Mesenchymal stem cell (in vitro differentiated cells and primary cell): Measurements from ENCODE around the gene FLT4.

ENCODE experiments used
- DNase-seq: peaks from one replicate; pipeline ENCODE4 v3.0.0-alpha.2; 2013
- H2AFZ ChIP-seq: one replicate; pipeline ENCODE4 v1.6.1; 2013; ENCODE audit warnings: low read depth, mild to moderate bottlenecking, control low read depth, inconsistent platforms, low read length, moderate library complexity
- H2AK5ac ChIP-seq: 2 replicates; pipeline ENCODE4 v1.6.1; 2013; ENCODE audit warnings: low read length, moderate library complexity, mild to moderate bottlenecking, inconsistent platforms; ENCODE audit not compliant: severe bottlenecking
- H2BK120ac ChIP-seq: one replicate; pipeline ENCODE4 v1.6.1; 2013; ENCODE audit warnings: low read depth, mild to moderate bottlenecking, inconsistent platforms, low read length, moderate library complexity
- H2BK12ac ChIP-seq, 2 experiments: one replicate each; pipeline ENCODE4 v1.6.1; 2013; ENCODE audit warnings: inconsistent platforms in 2 of 2, low read length in 2 of 2, mild to moderate bottlenecking in 2 of 2, moderate library complexity in 2 of 2, control low read depth in 1 of 2
- H2BK15ac ChIP-seq: one replicate; pipeline ENCODE4 v1.6.1; 2013; ENCODE audit warnings: mild to moderate bottlenecking, low read depth, inconsistent platforms; ENCODE audit not compliant: poor library complexity, severe bottlenecking
- H2BK5ac ChIP-seq: 2 replicates; pipeline ENCODE4 v1.6.1; 2013; ENCODE audit warnings: low read depth, mild to moderate bottlenecking, low read length, control low read depth, inconsistent platforms; ENCODE audit not compliant: poor library complexity, severe bottlenecking
- H3K14ac ChIP-seq, 2 experiments: one replicate each; pipeline ENCODE4 v1.6.1; 2013; ENCODE audit warnings: inconsistent platforms in 2 of 2, low read length in 2 of 2, control low read depth in 1 of 2, mild to moderate bottlenecking in 1 of 2, moderate library complexity in 1 of 2
- H3K18ac ChIP-seq, 2 experiments: one replicate each; pipeline ENCODE4 v1.6.1; 2013; ENCODE audit warnings: inconsistent platforms in 2 of 2, low read length in 2 of 2, control low read depth in 1 of 2, low read depth in 1 of 2, mild to moderate bottlenecking in 1 of 2
- H3K23ac ChIP-seq, 2 experiments: one replicate each; pipeline ENCODE4 v1.6.1; 2013; ENCODE audit warnings: inconsistent platforms in 2 of 2, low read length in 2 of 2, mild to moderate bottlenecking in 2 of 2, moderate library complexity in 2 of 2, control low read depth in 1 of 2
- H3K27ac ChIP-seq: 2 replicates; pipeline ENCODE4 v1.5.1; 2013; ENCODE audit warnings: mild to moderate bottlenecking, moderate library complexity, low read length, control low read depth, inconsistent platforms; ENCODE audit not compliant: poor library complexity, severe bottlenecking
- H3K27me3 ChIP-seq, 2 experiments: 2 replicates each; pipeline versions ENCODE4 v1.6.1 to v1.7.0; 2013; ENCODE audit warnings: low read length in 2 of 2, mild to moderate bottlenecking in 2 of 2, moderate library complexity in 2 of 2, control low read depth in 1 of 2, inconsistent platforms in 1 of 2; ENCODE audit not compliant: control insufficient read depth in 1 of 2, insufficient read depth in 1 of 2
- H3K36me3 ChIP-seq, 2 experiments: 2 replicates each; pipeline versions ENCODE4 v1.6.1 to v1.7.0; 2013; ENCODE audit warnings: low read length in 2 of 2, control low read depth in 1 of 2, inconsistent platforms in 1 of 2, low read depth in 1 of 2, mild to moderate bottlenecking in 1 of 2; ENCODE audit not compliant: insufficient read depth in 2 of 2, control insufficient read depth in 1 of 2
- H3K4ac ChIP-seq, 2 experiments: one replicate each; pipeline ENCODE4 v1.6.1; 2013; ENCODE audit warnings: inconsistent platforms in 2 of 2, low read length in 2 of 2, mild to moderate bottlenecking in 2 of 2, moderate library complexity in 2 of 2, control low read depth in 1 of 2, low read depth in 1 of 2
- H3K4me1 ChIP-seq: 2 replicates; pipeline ENCODE4 v1.6.1; 2013; ENCODE audit warnings: low read depth, low read length, control low read depth; ENCODE audit not compliant: control insufficient read depth, insufficient read depth
- H3K4me2 ChIP-seq: 2 replicates; pipeline ENCODE4 v1.6.1; 2013; ENCODE audit warnings: low read length, mild to moderate bottlenecking, inconsistent platforms; ENCODE audit not compliant: poor library complexity, severe bottlenecking
- H3K4me3 ChIP-seq, 2 experiments: 2 replicates each; pipeline versions ENCODE4 v1.5.1 to v1.7.0; 2013; ENCODE audit warnings: low read length in 2 of 2, mild to moderate bottlenecking in 2 of 2, control low read depth in 1 of 2, low read depth in 1 of 2; ENCODE audit not compliant: insufficient read depth in 1 of 2
- H3K79me1 ChIP-seq: replicated peaks from 2 replicates; pipeline ENCODE4 v1.6.1; 2013; ENCODE audit warnings: mild to moderate bottlenecking, control low read depth, low read length, inconsistent platforms; ENCODE audit not compliant: poor library complexity, severe bottlenecking
- H3K9ac ChIP-seq: 2 replicates; pipeline ENCODE4 v1.7.0; 2013; ENCODE audit warnings: mild to moderate bottlenecking, low read length, moderate library complexity
- H3K9me3 ChIP-seq: 2 replicates; pipeline ENCODE4 v1.7.0; 2013; ENCODE audit warnings: mild to moderate bottlenecking, low read length; ENCODE audit not compliant: control insufficient read depth
- H4K8ac ChIP-seq: one replicate; pipeline ENCODE4 v1.6.1; 2013; ENCODE audit warnings: inconsistent platforms, mild to moderate bottlenecking, low read length, moderate library complexity
- H4K91ac ChIP-seq: one replicate; pipeline ENCODE4 v1.6.1; 2013; ENCODE audit warnings: mild to moderate bottlenecking, low read length, inconsistent platforms
- WGBS: methylation state at CpG from one replicate; pipeline ENCODE4 v1.1.7; 2013; ENCODE audit warnings: mixed read lengths; 5-methylcytosine and 5-hydroxymethylcytosine counted together

Gene FLT4

GRCh38 chr5:180646963-180647305, 2.5 kb downstream of the FLT4 start:
- Histone ChIP-seq H3K4me1 (peaks cover 12% of the 10 kb centered on the region), H3K23ac (no peak overlapping the region), H4K91ac (no peak overlapping the region), H3K4me2 (no peak overlapping the region), H3K36me3 (no peaks in the 10 kb centered on the region), H2BK12ac (no peak overlapping the region), H3K27me3 (peaks cover 83 to 85% of the 10 kb centered on the region in 2 experiments), H3K27ac (no peak overlapping the region), H3K79me1 (no peaks in the 10 kb centered on the region), H2BK120ac (no peak overlapping the region), H3K4ac (no peak overlapping the region), H4K8ac (no peak overlapping the region), H2AK5ac (no peak overlapping the region), H3K9ac (no peak overlapping the region), H3K9me3 (no peaks in the 10 kb centered on the region), H2BK5ac (no peak overlapping the region), H3K18ac (no peak overlapping the region), H3K4me3 (no peak overlapping the region), H2AFZ (no peak overlapping the region), H3K14ac (no peak overlapping the region), H2BK15ac (no peak overlapping the region)
- WGBS: 25% methylated on average over 1 of the region's 1 CpG
- DNase-seq: no peak

GRCh38 chr5:180646289-180646962, 3.0 kb downstream of the FLT4 start:
- H3K36me3 ChIP-seq: no peaks in the 10 kb centered on the region
- H3K27me3 ChIP-seq: peaks cover 80% of the 10 kb centered on the region in 2 experiments
- no peak overlapping the region for H4K91ac ChIP-seq
- peaks cover 12% of the 10 kb centered on the region for H3K4me1 ChIP-seq
- DNase-seq: no peak
- H3K23ac ChIP-seq: no peak overlapping the region
- no peak overlapping the region for H2BK120ac ChIP-seq
- 80% methylated on average over 10 of the region's 10 CpGs for WGBS
- no peak overlapping the region for H3K4ac ChIP-seq
- no peak overlapping the region for H3K4me2 ChIP-seq
- H3K14ac ChIP-seq: no peak overlapping the region
- H2BK12ac ChIP-seq: no peak overlapping the region
- H3K9me3 ChIP-seq: no peaks in the 10 kb centered on the region
- no peak overlapping the region for H2AFZ ChIP-seq
- H4K8ac ChIP-seq: no peak overlapping the region
- H3K9ac ChIP-seq: no peak overlapping the region
- no peak overlapping the region for H2AK5ac ChIP-seq
- no peak overlapping the region for H3K18ac ChIP-seq
- no peak overlapping the region for H2BK15ac ChIP-seq
- H2BK5ac ChIP-seq: no peak overlapping the region
- no peak overlapping the region for H3K27ac ChIP-seq
- H3K79me1 ChIP-seq: no peaks in the 10 kb centered on the region
- no peak overlapping the region for H3K4me3 ChIP-seq

- Histone ChIP-seq H3K4me3 (no peak overlapping the region), H4K91ac (no peak overlapping the region), H2AK5ac (no peak overlapping the region), H2AFZ (no peak overlapping the region), H3K27ac (no peak overlapping the region), H3K18ac (no peak overlapping the region), H3K23ac (no peak overlapping the region), H2BK12ac (no peak overlapping the region), H3K4ac (no peak overlapping the region), H3K4me2 (no peak overlapping the region), H2BK15ac (no peak overlapping the region), H2BK5ac (no peak overlapping the region), H3K9me3 (no peaks in the 10 kb centered on the region), H2BK120ac (no peak overlapping the region), H3K4me1 (peaks cover 12% of the 10 kb centered on the region), H3K14ac (no peak overlapping the region), H3K36me3 (no peaks in the 10 kb centered on the region), H3K79me1 (no peaks in the 10 kb centered on the region), H4K8ac (no peak overlapping the region), H3K9ac (no peak overlapping the region), H3K27me3 (peaks cover 71 to 77% of the 10 kb centered on the region in 2 experiments)
- no peak for DNase-seq
- 80% methylated on average over 34 of the region's 34 CpGs for WGBS
These were observed 3.9 kb downstream of the FLT4 start for GRCh38 chr5:180645274-180646204.

GRCh38 chr5:180644825-180645273, 4.6 kb downstream of the FLT4 start:
- Histone ChIP-seq H3K4me3 (no peak overlapping the region), H3K9ac (no peak overlapping the region), H3K27ac (no peak overlapping the region), H4K91ac (no peak overlapping the region), H2BK12ac (no peak overlapping the region), H4K8ac (no peak overlapping the region), H3K4ac (no peak overlapping the region), H3K27me3 (peaks cover 65 to 70% of the 10 kb centered on the region in 2 experiments), H3K14ac (no peak overlapping the region), H2BK5ac (no peak overlapping the region), H3K9me3 (no peaks in the 10 kb centered on the region), H3K4me2 (no peak overlapping the region), H2AFZ (no peak overlapping the region), H3K79me1 (no peaks in the 10 kb centered on the region), H2AK5ac (no peak overlapping the region), H3K18ac (no peak overlapping the region), H3K23ac (no peak overlapping the region), H2BK15ac (no peak overlapping the region), H3K36me3 (no peaks in the 10 kb centered on the region), H3K4me1 (peaks cover 10% of the 10 kb centered on the region), H2BK120ac (no peak overlapping the region)
- 88% methylated on average over 14 of the region's 14 CpGs for WGBS
- DNase-seq: no peak
